ENCODE data around the gene HSPA6. TPM values are rescaled to one million over a fixed set of nuclear protein-coding genes. Genes with fewer than 3 reads are reported as not detected.
A peak's percentile ranks its signal among the peaks of the same experiment; 100 is the strongest.

The HSPA6 gene
- total and polyA plus RNA-seq, 12 donors, result 0.13 to 5.6 (median 0.67) TPM

DNA sequence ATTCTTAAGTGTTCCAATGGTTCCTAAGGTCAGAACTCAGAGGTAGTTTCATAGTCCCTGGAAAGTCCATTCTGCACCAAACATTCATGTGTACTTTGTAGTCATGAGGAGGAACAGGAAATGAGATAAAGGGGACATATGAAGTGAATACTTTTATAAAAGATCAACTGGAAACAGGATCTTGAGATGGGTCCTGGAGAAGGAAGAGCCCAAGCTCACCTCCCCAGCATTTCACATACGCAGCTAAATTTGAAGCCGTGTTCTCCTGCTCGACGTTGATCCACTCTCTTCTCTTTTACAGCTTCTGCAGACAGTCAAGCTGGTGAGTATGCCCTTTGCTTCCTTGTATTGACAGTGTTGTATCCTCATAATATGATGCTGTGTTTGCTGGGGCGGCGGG lies 18.7 kb upstream of the HSPA6 start:
- Histone ChIP-seq H3K27me3 (peaks cover 0 to 56% (median 20%) of the 10 kb centered on the region in 7 donors), H3K36me3 (peaks cover 0 to 30% (median 0%) of the 10 kb centered on the region in 9 donors), H3K27ac (peak overlapping the region in 6 of 10 donors; percentile 4 to 94 (median 52)), H3K9me3 (no peaks in the 10 kb centered on the region), H3K4me1 (peaks cover 0 to 21% (median 0%) of the 10 kb centered on the region in 9 donors), H3K4me3 (peak overlapping the region in 6 of 10 donors; percentile 21 to 52 (median 36))
- 77 to 84% methylated on average over 6 of the region's 6 CpGs for WGBS, 2 donors
- intact Hi-C loops (cut with DNase I), result no loop called here
- DNase-seq (no peak), ATAC-seq (peak in 2 of 8 donors; percentile 10 to 19)
- TF ChIP-seq, protein P1, sequence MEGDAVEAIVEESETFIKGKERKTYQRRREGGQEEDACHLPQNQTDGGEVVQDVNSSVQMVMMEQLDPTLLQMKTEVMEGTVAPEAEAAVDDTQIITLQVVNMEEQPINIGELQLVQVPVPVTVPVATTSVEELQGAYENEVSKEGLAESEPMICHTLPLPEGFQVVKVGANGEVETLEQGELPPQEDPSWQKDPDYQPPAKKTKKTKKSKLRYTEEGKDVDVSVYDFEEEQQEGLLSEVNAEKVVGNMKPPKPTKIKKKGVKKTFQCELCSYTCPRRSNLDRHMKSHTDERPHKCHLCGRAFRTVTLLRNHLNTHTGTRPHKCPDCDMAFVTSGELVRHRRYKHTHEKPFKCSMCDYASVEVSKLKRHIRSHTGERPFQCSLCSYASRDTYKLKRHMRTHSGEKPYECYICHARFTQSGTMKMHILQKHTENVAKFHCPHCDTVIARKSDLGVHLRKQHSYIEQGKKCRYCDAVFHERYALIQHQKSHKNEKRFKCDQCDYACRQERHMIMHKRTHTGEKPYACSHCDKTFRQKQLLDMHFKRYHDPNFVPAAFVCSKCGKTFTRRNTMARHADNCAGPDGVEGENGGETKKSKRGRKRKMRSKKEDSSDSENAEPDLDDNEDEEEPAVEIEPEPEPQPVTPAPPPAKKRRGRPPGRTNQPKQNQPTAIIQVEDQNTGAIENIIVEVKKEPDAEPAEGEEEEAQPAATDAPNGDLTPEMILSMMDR (IDR thresholded peaks at IDR 0.05), result no peak

DNA sequence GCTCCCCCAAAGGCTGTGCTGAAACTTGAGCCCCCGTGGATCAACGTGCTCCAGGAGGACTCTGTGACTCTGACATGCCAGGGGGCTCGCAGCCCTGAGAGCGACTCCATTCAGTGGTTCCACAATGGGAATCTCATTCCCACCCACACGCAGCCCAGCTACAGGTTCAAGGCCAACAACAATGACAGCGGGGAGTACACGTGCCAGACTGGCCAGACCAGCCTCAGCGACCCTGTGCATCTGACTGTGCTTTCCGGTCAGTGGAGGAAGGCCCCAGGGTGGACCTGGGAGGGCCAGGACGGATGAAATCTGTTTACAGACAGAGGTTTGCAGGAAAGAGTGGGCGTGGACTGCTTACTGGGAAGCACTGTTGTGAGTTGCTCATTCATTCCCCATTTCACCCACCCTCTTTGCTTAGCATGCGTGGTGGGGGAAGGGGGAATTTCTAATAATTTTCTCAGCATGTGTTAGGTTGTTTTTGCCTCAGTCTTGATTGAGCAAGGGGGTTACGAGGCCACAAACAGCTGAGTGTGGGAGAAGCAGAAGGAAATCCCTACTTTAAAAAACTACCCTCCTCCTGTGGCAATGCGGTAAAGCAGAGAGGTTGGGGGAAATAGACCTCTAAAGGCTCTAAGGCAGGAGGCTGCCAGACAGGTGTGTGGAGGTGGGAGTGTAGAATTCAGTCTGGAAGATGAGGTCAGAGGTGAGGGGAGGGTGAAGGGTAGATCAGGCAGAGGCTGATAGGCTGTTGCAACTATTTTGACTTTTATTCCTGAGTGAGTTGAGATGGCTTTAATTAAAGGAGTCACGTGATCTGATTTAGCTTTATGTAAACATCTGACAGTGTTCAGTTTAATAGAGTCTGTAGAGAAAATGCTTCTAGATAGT lies 17.8 kb upstream of the HSPA6 start:
- Histone ChIP-seq H3K4me1 (peaks cover 0 to 20% (median 0%) of the 10 kb centered on the region in 9 donors), H3K4me3 (peak overlapping the region in 7 of 10 donors; percentile 11 to 52 (median 35)), H3K36me3 (peaks cover 0 to 39% (median 0%) of the 10 kb centered on the region in 9 donors), H3K9me3 (no peaks in the 10 kb centered on the region), H3K27me3 (peaks cover 0 to 56% (median 20%) of the 10 kb centered on the region in 7 donors), H3K27ac (peak overlapping the region in 6 of 10 donors; percentile 4 to 94 (median 52))
- 49 to 53% methylated on average over 12 to 13 of the region's 15 CpGs for WGBS, 2 donors
- intact Hi-C loops (cut with DNase I), result no loop called here
- TF ChIP-seq, protein P1 (IDR thresholded peaks at IDR 0.05), result no peak
- DNase-seq (peak in 1 of 2 donors; percentile 16), ATAC-seq (peak; percentile 51 to 73 (median 60))

DNA sequence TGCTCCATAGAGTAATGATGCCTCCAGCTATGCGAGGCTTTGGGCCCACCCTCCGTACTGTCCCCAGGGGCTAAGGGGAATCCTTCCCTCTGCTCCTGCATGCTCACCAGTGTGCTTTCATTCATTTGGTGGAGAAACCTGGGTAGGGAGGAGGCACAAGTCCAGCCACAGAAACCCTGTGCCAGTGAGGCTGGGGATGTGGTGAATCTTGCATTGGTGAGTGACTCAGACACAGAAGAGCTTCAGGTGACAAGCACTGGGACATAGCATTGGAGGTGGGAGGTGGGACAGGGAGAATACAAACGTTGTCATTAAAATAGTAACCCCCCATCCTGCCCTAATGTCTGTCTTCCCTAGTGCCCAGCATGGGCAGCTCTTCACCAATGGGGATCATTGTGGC lies 13.9 kb upstream of the HSPA6 start:
- Histone ChIP-seq H3K4me3 (no peak overlapping the region), H3K27ac (no peak overlapping the region), H3K4me1 (peaks cover 0 to 28% (median 0%) of the 10 kb centered on the region in 9 donors), H3K36me3 (peaks cover 0 to 42% (median 0%) of the 10 kb centered on the region in 9 donors), H3K9me3 (no peaks in the 10 kb centered on the region), H3K27me3 (peaks cover 0 to 23% (median 0%) of the 10 kb centered on the region in 7 donors)
- intact Hi-C loops (cut with DNase I), result no loop called here
- ATAC-seq, result no peak
- WGBS, 2 donors, result 79 to 80% methylated on average over 3 of the region's 3 CpGs
- TF ChIP-seq, protein P1 (IDR thresholded peaks at IDR 0.05), result no peak
- DNase-seq, result no peak

DNA sequence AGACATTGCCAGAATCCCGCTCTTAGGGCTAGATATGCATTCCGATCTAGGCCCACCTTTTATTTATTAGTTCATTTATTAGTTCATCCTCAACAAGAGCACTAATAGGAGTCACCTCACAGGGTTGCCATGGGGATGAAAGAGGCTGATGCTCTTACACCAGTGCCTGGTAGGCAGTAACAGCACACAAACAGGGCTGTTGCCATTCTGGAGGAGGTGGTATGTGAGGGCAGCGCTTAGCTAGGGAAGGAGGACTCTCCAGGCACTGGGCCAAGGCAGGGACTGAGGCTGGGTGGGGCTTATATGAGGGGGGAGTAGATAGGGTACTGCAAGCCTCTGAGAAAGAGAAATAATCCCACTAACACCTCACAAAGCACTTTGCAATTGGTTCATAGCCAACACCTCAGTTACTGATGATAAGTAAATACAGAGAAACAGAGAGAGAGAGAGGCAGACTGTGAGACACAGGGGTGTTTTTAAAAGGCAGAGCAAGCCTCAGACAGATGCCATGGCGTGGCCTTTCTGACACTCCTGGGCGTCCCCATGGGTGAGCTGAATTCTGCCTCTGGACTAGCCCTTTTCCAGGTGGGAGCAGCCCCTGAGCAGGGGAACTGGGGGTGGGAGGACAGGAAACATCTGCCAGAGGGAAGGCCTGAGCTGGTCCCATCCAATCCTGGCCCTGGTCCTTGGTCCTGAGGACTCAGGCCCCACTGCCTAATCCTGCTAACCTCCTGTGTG lies 13.2 kb upstream of the HSPA6 start:
- no peak for DNase-seq
- no peak overlapping the region for H3K4me3 ChIP-seq

More for the DNA sequence above, 13.2 kb upstream of the HSPA6 start:
- Histone ChIP-seq H3K4me1 (peaks cover 0 to 29% (median 0%) of the 10 kb centered on the region in 9 donors), H3K27ac (no peak overlapping the region), H3K27me3 (peaks cover 0 to 20% (median 0%) of the 10 kb centered on the region in 7 donors), H3K36me3 (peaks cover 0 to 42% (median 0%) of the 10 kb centered on the region in 9 donors), H3K9me3 (no peaks in the 10 kb centered on the region)
- intact Hi-C loops (cut with DNase I), result no loop called here
- ATAC-seq, result peak in 1 of 8 donors; percentile 16
- WGBS, 2 donors, result 62 to 74% methylated on average over 5 of the region's 5 CpGs
- TF ChIP-seq, protein P1 (IDR thresholded peaks at IDR 0.05), result no peak
